Endothelial cell of umbilical vein (primary cell): ENCODE data around the gene FMNL3.

Source experiments
- TF ChIP-seq, protein P1 (sequence below), 2 donors: IDR thresholded peaks; 1 replicate in 1 of 2; 2 replicates in 1 of 2; pipeline ENCODE4 v1.5.1; 2011; ENCODE audit warnings: low read length in 2 of 2, mild to moderate bottlenecking in 2 of 2, moderate library complexity in 2 of 2, control low read depth in 1 of 2, inconsistent platforms in 1 of 2, low read depth in 1 of 2; ENCODE audit not compliant: insufficient read depth in 1 of 2; ENCODE audit errors: extremely low read depth in 1 of 2
- TF ChIP-seq, protein P2 (sequence below): IDR thresholded peaks from 2 replicates; pipeline ENCODE4 v1.6.1; 2011; ENCODE audit not compliant: insufficient read depth, insufficient read length

DNA sequence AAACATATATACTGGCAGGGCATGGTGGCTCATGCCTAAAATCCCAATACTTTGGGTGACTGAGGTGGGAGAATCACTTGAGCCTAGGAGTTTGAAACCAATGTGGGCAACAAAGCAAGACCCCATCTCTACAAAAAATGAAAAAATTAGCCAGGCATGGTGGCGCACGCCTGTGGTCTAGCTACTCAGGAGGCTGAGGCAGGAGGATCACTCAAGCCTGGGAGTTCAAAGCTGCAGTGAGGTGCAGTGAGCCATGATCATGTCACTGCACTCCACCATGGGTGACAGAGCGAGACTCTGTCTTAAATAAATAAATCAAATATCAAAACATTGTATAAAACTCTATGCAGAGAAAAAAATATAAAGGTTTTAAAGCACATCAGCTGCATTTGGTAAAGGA is 5.2 kb downstream of the FMNL3 start:
- TF ChIP-seq, protein P1, sequence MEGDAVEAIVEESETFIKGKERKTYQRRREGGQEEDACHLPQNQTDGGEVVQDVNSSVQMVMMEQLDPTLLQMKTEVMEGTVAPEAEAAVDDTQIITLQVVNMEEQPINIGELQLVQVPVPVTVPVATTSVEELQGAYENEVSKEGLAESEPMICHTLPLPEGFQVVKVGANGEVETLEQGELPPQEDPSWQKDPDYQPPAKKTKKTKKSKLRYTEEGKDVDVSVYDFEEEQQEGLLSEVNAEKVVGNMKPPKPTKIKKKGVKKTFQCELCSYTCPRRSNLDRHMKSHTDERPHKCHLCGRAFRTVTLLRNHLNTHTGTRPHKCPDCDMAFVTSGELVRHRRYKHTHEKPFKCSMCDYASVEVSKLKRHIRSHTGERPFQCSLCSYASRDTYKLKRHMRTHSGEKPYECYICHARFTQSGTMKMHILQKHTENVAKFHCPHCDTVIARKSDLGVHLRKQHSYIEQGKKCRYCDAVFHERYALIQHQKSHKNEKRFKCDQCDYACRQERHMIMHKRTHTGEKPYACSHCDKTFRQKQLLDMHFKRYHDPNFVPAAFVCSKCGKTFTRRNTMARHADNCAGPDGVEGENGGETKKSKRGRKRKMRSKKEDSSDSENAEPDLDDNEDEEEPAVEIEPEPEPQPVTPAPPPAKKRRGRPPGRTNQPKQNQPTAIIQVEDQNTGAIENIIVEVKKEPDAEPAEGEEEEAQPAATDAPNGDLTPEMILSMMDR (IDR thresholded peaks at IDR 0.05; ENCODE audit: extremely low read depth in 1 of 2, insufficient read depth in 1 of 2, low read depth in 1 of 2, low read length in 2 of 2), result no peak
- TF ChIP-seq, protein P2, sequence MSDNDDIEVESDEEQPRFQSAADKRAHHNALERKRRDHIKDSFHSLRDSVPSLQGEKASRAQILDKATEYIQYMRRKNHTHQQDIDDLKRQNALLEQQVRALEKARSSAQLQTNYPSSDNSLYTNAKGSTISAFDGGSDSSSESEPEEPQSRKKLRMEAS, result no peak
